IPS DF 6.9 (cell line): ENCODE data around the gene RIN3.

Experiments used
- DNase-seq: peaks from one replicate; pipeline ENCODE4 v3.0.0-alpha.2; 2013; ENCODE audit warnings: low read depth, low spot score
- H3K27ac ChIP-seq: one replicate; pipeline ENCODE4 v1.5.1; 2013; ENCODE audit warnings: low read length, control low read depth
- H3K27me3 ChIP-seq: 2 replicates; pipeline ENCODE4 v1.6.1; 2013; ENCODE audit warnings: mild to moderate bottlenecking, low read length; ENCODE audit not compliant: control insufficient read depth, insufficient read depth
- H3K36me3 ChIP-seq: 2 replicates; pipeline ENCODE4 v1.6.1; 2013; ENCODE audit warnings: low read length; ENCODE audit not compliant: control insufficient read depth, insufficient read depth
- H3K4me1 ChIP-seq: 2 replicates; pipeline ENCODE4 v1.6.1; 2013; ENCODE audit warnings: low read length; ENCODE audit not compliant: control insufficient read depth, insufficient read depth
- H3K4me3 ChIP-seq: 2 replicates; pipeline ENCODE4 v1.5.1; 2013; ENCODE audit warnings: mild to moderate bottlenecking, low read length
- H3K9me3 ChIP-seq: 2 replicates; pipeline ENCODE4 v1.6.1; 2013; ENCODE audit warnings: low read length, inconsistent platforms; ENCODE audit not compliant: control insufficient read depth, insufficient read depth
- WGBS: extraction: QIAGEN DNeasy Blood & Tissue Kit; methylation state at CpG from one replicate; pipeline ENCODE4 v1.1.7; 2013; ENCODE audit warnings: mixed read lengths, missing lambda C conversion rate; ENCODE audit not compliant: insufficient read length, insufficient coverage; 5-methylcytosine and 5-hydroxymethylcytosine counted together

Gene RIN3

GRCh38 chr14:92733007-92733406 is 219.4 kb downstream of the RIN3 start:
- no peaks in the 10 kb centered on the region for H3K9me3 ChIP-seq
- H3K4me1 ChIP-seq: 0 out of 2 replicates have a peak, but pooled peaks cover 2% of the 10 kb centered on the region
- DNase-seq: no peak
- H3K27me3 ChIP-seq: no peaks in the 10 kb centered on the region
- peaks cover 6% of the 10 kb centered on the region; the same call in 1 of the 2 replicates for H3K36me3 ChIP-seq
- H3K27ac ChIP-seq: no peak overlapping the region
- WGBS: no CpG with 5 or more reads among the region's 4 CpGs
- H3K4me3 ChIP-seq: no peak overlapping the region

DNA sequence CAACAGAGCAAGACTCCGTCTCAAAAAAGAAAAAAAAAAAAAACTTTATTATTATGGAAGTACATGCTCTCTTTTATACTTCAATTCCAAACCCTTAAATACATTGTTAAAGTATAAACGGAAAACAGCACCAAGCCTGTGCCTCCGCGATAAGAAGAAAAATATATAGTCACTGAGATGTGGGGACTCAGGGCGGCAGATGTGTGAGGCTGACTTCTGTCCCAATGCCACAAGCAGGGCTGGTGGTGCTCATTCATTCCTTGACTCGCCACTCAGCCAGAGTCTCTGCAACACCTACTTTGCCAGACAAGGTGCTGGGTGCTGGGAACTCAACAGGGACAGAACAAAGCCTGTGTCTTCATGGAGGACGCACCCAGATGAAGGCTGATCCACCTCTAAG is 221.0 kb downstream of the RIN3 start:
- H3K9me3 ChIP-seq: no peaks in the 10 kb centered on the region
- no peaks in the 10 kb centered on the region for H3K27me3 ChIP-seq
- H3K36me3 ChIP-seq: peaks cover 4% of the 10 kb centered on the region; the same call in 1 of the 2 replicates
- WGBS: no CpG with 5 or more reads among the region's 7 CpGs
- no peak overlapping the region for H3K4me3 ChIP-seq
- 0 out of 2 replicates have a peak, but pooled peaks cover 2% of the 10 kb centered on the region for H3K4me1 ChIP-seq
- no peak for DNase-seq
- H3K27ac ChIP-seq: no peak overlapping the region

- DNase-seq: no peak
- Histone ChIP-seq H3K9me3 (no peaks in the 10 kb centered on the region), H3K4me1 (0 out of 2 replicates have a peak, but pooled peaks cover 2% of the 10 kb centered on the region), H3K4me3 (no peak overlapping the region), H3K36me3 (peaks cover 4% of the 10 kb centered on the region; the same call in 1 of the 2 replicates), H3K27ac (no peak overlapping the region), H3K27me3 (no peaks in the 10 kb centered on the region)
- WGBS: no CpG with 5 or more reads among the region's 6 CpGs
Measured at GRCh38 chr14:92735344-92735743, 221.8 kb downstream of the RIN3 start.

DNA sequence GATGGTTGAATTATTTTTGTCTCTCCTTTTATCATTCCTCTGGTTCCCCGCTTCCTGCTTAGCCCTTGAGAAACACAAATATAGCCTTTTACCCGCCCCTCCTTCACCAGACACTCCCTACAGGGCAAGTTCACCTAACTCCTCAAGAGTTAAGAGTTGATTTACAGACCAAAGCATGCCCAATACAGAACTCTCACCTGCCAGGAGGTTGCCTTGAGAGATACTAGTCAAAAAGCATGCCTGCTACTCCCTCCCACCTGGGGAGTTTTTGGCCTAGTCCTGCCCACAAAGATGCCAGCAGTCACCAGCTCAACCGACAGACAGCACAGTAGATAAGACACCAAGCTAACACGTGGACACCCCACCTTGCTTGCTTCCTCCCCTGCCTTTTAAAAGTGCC is 223.6 kb downstream of the RIN3 start:
- Histone ChIP-seq H3K4me1 (0 out of 2 replicates have a peak, but pooled peaks cover 2% of the 10 kb centered on the region), H3K9me3 (no peaks in the 10 kb centered on the region), H3K4me3 (no peak overlapping the region), H3K27ac (no peak overlapping the region), H3K36me3 (no peaks in the 10 kb centered on the region), H3K27me3 (no peaks in the 10 kb centered on the region)
- no CpG with 5 or more reads among the region's 4 CpGs for WGBS
- DNase-seq: no peak

- DNase-seq: no peak
- Histone ChIP-seq H3K4me3 (no peak overlapping the region), H3K27ac (no peak overlapping the region), H3K36me3 (no peaks in the 10 kb centered on the region), H3K4me1 (0 out of 2 replicates have a peak, but pooled peaks cover 2% of the 10 kb centered on the region), H3K27me3 (no peaks in the 10 kb centered on the region), H3K9me3 (no peaks in the 10 kb centered on the region)
- WGBS: no CpG with 5 or more reads among the region's 4 CpGs
Measured at GRCh38 chr14:92737619-92738188, 224.1 kb downstream of the RIN3 start.
